ENCODE data around the gene KRTAP4-1.

DNA sequence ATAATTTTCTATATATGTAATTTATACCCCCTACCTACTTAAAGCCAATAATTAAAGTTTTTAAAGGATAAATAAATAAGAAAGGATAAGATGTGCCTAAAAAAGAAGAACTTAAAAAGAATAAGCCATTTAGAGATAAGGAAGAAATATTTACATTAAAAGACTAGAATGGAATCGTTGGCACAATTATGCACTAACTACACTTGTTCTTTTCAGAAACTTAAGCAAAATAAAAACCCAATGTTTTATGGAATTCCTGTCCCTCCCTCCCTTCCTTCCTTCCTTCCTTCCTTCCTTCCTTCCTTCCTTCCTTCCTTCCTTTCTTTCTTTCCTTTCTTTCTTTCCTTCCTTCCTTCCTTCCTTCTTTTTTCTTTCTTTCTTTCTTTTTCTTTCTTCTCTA is 39.9 kb downstream of the KRTAP4-1 start:
- TF ChIP-seq, protein P1, sequence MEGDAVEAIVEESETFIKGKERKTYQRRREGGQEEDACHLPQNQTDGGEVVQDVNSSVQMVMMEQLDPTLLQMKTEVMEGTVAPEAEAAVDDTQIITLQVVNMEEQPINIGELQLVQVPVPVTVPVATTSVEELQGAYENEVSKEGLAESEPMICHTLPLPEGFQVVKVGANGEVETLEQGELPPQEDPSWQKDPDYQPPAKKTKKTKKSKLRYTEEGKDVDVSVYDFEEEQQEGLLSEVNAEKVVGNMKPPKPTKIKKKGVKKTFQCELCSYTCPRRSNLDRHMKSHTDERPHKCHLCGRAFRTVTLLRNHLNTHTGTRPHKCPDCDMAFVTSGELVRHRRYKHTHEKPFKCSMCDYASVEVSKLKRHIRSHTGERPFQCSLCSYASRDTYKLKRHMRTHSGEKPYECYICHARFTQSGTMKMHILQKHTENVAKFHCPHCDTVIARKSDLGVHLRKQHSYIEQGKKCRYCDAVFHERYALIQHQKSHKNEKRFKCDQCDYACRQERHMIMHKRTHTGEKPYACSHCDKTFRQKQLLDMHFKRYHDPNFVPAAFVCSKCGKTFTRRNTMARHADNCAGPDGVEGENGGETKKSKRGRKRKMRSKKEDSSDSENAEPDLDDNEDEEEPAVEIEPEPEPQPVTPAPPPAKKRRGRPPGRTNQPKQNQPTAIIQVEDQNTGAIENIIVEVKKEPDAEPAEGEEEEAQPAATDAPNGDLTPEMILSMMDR (IDR thresholded peaks at IDR 0.05), result no peak
- TF ChIP-seq POLR2A (IDR thresholded peaks at IDR 0.05) (no peak), POLR2AphosphoS5 (IDR thresholded peaks at IDR 0.05) (no peak)
